Iris pigment epithelial cell (primary cell): ENCODE measurements around the gene ACADVL.
"Not testable (repeated sequence)": the region's sequence is repeated elsewhere in the genome, so short reads cannot be mapped to it uniquely, and the experiment has no call there.

Experiments used
- DNase-seq: peaks from one replicate; pipeline ENCODE4 v3.0.0-alpha.2; 2011; ENCODE audit warnings: low read depth

The ACADVL gene

DNA sequence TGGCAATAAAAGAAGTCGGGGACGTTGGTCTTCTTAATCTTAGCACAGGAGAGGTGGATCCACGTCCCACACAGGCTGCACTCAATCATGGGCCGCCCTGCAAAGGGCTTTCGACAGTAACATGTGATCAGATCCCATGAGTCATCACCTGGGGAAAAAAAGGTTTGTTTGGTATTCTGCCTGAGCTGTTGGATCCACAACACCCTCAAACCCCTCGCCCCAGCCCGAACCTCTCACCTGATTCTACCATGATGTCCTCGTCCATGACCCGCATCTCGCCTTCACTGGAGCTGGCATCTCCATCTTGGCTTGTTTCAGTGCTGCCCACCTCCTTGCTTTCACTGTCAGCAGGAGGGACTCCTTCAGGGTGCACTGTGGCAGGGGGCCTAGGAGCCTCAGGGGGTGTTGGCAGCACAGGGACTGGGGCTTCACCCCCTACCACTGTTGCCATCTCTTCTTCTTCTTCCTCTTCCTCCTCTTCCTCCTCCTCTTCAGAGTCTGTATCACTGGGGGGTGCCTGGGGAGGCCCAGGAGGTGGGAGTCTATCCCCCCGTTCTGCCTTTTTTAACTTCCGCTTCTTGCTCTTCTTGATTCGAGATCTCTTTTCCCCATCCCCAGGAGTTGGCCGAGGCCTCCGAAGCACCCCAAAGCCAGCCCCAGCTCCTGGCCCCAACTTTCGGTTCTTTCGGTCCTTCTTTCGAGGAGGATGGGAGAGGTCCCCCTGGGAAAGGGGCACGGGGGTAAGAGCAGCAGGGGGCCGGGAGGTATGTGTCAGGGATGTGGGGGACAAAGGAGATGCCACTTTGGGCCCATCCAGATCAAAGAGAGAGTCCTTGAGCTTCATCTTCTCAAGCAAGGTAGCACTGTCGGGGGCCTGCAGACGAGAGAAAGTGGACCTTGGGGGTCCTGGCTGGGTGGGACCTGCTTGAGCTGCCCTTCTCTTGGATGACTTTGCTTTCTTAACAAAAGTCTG is 16.2 kb downstream of the ACADVL start:
- peak; percentile 67 for DNase-seq

- DNase-seq = no peak
These were observed 17.1 kb downstream of the ACADVL start for GRCh38 chr17:7236808-7237207.

DNA sequence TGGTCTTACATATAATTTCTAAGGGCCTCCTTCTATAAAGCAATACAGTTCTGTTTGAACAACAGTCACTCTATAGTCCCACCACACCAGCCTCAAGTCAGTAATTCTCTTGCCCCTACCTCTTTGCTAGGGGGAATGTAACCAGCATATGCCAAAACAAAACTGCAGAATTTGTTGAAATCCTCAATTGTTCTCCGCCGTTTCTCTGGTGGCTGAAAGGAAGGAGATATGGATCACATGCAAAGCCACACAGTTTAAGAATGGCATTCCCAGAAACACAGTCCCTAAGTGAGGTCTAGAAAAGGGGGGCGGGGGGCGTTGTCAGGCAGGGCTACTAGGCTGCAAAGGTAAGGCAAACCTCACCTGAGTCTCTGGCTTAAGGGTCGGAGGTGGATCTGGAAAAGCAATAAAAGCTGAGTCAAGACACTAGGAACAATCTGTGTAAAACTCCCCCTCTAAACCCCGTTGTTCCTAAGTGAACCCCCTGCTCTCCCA is 17.6 kb downstream of the ACADVL start:
- no peak for DNase-seq

DNA sequence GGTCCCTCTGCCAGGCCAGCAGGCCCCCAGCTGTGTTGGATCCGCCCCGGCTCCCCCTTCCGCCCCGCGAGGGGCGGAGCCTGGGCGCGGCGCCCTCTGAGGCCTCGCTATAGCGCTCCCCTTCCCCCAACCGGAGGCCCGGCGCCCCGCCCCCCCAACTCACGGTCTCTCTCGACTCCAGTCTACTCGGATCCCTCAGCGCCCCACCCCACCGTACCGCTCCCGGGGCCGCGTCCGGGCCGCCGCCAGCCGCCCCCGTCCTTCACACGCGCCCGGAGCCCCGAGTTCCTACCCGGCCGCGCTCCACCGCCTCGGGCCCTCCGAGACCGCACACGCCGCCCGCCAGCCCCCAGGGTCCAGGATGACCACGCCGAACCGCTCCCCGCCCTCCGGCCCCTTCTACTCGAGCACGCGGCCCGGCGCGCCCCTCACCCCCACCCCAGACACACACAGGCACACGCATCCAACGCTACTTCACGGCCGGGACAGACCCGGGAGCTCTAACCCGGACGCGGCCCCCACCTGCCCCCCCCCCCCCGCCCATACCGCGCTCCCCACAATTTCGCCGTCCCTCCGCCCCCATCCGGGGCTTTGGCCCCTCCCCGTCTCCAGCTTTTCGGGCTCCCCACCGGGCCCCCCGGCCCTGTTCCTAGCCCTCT is 18.2 kb downstream of the ACADVL start:
- peak; percentile 66 for DNase-seq

- DNase-seq = peak; percentile 55
These were observed 18.8 kb downstream of the ACADVL start for GRCh38 chr17:7238420-7239090.

GRCh38 chr17:7239091-7240027 is 19.6 kb downstream of the ACADVL start, which contains the start of gene PHF23:
Gene PHF23 (minus strand): TSS chr17:7239457. CDS start chr17:7239279, 178 bp downstream.
- DNase-seq = peak; percentile 99

- DNase-seq = no peak
These were observed 20.6 kb downstream of the ACADVL start for GRCh38 chr17:7240375-7240774.

- DNase-seq = no peak
These were observed 21.5 kb downstream of the ACADVL start for GRCh38 chr17:7241090-7241733.

- DNase-seq = peak; percentile 89
These were observed 22.3 kb downstream of the ACADVL start, which contains the start of gene GABARAP for GRCh38 chr17:7241783-7242716. Gene GABARAP (minus strand): TSS chr17:7242449. CDS start chr17:7242330, 119 bp downstream.

DNA sequence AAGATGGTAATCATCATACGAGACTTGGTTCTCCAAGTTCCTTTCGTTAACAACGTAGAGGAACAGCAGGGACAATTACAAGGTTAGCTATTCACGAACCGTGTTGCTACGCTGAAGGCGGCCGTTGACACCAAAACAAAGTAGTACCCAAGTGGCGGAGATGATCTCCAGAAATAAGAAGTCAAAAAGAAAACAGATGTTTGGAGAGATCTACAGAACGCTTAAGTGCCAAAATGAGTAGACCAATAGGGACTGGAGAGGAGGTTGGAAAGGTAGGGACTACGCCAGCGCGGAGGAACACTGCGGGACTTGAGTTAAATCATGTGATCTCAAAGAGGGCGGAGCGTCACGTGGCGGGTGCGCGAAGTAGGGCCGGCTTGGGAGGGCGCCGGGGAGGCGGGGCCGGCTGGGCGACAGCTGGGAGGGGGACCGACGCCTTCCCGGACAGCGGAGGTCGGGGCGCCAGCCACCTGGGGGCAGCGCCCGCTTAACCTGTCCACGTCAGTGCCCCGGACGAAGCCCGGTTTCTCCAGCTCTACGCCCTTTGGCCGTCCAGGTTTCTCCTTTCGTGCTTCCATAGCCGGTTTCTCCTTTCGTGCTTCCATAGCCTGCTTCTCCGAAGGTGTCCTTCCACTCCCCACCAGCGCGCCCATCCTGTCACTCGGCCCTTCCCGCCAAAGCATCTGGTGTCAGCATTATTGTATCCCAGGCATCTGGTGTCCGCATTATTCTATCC is 23.1 kb downstream of the ACADVL start:
- DNase-seq = peak; percentile 96

- no peak for DNase-seq
These were observed 23.7 kb downstream of the ACADVL start for GRCh38 chr17:7243453-7243729.

DNA sequence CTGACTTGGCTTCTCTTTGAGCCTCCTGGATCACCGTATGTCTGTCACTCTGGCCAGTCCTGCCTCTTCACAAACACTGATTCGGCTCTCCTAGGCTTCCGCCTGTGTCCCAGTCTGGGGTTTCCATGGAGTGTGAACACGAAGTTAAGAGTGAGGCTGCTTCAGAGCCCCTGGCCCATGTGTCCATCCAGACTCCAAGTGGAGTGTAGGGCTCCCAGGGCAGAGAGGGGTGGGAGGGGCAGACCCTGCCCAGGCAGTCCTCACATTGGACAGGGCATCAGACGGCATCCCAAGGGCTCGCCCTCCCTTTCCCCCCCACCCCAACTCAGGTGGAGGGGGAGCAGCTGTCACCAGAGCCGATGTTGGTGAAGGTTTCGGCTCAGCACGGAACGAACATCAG is 24.1 kb downstream of the ACADVL start:
- not testable (repeated sequence) for DNase-seq

- DNase-seq = no peak
These were observed 27.0 kb downstream of the ACADVL start for GRCh38 chr17:7246779-7247178.

GRCh38 chr17:7248796-7249195 is 29.1 kb downstream of the ACADVL start:
- no peak for DNase-seq

DNA sequence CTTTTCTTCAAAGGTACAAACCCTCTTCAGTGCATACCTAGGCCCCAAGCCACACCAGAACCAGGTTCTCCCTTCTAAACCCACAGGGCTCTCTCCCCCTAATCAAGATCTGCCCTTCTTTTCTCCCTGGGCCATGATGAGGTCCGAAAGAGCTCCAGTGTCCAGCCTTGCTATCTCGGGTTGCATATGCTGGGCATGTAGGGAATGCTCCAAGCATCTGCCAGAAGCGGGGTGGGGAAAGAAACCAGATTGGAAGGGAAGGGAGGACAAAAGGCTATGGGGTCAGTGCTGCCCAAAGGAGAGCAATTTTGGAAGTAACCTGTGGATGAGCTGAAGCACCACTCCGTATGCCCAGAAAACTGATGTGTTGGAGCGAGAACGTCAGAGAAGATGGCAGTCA is 29.5 kb downstream of the ACADVL start:
- no peak for DNase-seq

DNA sequence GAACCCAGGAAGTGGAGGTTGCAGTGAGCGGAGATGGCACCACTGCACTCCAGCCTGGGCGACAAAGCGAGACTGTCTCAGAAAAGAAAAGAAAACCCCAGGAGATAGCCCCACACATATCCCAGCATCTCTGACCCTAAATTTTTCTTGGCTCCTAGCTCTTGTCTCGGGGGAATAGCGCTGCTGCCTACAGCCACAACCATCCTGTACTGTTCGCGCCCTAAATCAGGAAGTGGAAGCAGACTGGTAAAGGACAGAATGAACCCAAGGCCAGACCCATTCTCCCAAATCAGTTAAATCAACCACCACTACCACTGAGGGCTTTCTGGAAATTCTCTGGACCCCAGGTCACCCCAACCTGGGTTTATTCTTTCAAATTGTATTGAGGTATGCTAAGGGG is 30.1 kb downstream of the ACADVL start:
- DNase-seq = no peak

DNA sequence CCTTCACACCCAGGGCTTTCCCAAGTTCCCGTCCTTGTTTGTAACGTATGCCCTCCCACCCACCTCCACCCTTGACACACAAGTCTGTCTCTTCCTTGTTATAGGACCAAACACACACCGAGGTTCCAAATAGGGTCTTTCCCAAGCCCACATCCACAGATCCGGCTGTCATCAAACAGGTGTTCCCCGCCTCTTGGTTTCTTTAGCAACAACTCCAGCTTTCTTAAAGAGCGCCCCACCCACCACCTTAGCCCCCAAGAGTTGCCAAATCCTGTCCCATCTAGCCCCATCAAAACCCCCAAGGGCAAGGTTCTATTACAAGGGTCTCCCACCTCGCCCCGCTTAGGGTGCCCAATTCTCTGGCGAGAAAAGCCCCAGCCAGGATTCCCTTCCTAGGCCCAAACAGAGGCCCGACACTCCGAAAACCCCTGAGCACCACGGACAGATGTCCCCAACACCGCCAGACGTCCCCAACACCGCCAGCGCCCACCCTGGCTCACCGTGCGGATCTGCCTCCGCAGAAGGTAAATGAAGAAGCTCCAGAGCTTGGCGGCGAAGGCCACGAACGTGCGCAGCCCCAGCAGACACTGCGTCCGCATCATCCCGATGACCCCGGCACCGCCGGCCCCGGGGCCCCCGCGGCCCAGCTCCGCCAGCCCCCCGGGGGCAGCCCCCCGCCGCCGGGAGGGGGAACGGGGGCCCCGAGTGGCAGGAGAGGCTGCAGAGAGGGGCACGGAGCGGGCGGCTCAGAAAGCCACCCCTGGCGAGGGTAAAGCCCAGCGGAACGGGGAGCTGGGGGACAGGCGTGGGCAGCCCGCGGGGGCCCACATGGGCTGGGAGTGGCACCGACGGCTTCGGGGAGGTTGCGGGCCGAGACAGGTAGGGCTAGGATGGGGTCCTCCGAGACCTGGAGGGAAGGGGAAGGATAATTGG is 31.2 kb downstream of the ACADVL start:
- no peak for DNase-seq

DNA sequence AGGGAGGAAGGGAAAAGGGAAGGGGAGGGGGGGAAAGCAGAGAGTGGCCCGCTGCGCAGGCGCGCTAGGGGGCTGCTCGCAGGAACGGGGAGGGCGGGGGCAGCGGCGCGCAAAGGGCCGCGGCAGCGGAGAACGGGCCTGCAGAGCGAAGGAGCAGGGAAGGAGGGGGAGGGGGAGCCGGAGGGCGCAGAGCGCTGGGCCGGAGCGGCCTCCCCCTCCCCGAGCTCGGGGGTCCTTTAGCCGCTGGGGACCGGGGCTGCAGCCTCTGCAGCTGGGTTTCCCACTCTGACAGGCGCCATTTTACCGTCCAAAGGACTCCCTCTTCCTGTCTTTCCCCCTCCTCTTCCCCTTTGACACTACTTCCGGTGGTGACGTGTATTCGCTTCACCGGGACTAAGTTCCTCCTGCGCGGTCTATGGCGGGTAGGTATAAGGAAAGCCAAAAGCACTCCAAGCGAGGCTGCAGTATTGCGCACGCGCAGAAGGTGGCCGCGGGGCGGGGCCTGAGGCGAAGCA is 32.0 kb downstream of the ACADVL start, which contains the start of gene CTDNEP1:
CTDNEP1 (minus strand) TSS at position 74 of the 515 bp plus-strand sequence. CDS start 438 bp downstream, outside the sequence.
- DNase-seq = peak; percentile 100
